ENCODE results near the gene ENKUR.

DNA sequence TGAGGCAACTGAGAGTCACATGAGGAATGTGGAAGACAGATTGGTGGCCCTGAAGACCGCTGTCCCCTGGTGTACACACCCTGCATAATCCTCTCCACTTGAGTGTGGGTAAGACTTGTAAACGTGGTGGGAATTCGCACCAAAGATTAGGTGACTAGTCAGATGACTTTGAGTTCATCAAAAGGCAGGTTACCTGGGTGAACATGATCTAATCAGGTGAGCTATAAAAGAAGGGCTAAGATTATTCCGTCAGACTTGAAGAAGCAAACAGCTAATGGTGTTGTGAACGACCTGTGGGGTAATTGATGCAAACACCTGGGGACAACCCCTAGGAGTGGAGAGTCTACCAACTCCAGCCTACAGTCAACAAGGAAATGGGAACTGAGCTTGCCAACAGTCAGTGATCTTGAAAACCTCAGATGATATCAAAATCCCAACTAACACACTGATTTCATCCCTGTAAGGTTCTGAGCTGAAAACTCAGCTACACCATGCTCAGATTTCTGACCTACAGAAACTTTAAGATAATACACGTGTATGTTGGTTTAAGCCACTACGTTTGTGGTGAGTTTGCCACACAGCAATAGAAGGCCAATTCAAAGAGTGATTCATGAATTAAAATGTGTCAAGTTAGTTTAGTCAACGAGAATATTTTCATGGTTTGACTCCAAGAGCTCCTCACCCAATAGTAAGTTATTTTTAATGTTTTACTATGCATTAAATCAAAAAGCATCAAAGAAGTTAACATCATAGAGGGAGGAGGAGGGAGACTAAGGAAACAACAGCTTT, 80.3 kb downstream of the ENKUR start:
- no peak for TF ChIP-seq ZNF331 (CRISPR knock-in tag; IDR thresholded peaks at IDR 0.05; ENCODE audit: low read depth)
- TF ChIP-seq, protein P1, sequence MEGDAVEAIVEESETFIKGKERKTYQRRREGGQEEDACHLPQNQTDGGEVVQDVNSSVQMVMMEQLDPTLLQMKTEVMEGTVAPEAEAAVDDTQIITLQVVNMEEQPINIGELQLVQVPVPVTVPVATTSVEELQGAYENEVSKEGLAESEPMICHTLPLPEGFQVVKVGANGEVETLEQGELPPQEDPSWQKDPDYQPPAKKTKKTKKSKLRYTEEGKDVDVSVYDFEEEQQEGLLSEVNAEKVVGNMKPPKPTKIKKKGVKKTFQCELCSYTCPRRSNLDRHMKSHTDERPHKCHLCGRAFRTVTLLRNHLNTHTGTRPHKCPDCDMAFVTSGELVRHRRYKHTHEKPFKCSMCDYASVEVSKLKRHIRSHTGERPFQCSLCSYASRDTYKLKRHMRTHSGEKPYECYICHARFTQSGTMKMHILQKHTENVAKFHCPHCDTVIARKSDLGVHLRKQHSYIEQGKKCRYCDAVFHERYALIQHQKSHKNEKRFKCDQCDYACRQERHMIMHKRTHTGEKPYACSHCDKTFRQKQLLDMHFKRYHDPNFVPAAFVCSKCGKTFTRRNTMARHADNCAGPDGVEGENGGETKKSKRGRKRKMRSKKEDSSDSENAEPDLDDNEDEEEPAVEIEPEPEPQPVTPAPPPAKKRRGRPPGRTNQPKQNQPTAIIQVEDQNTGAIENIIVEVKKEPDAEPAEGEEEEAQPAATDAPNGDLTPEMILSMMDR (conservative IDR thresholded peaks at IDR 0.05; ENCODE audit: low read depth in 2 of 2), result no peak
- TF ChIP-seq EZH2 (IDR thresholded peaks at IDR 0.05; ENCODE audit: low read depth, unreplicated experiment), result no peak

All from GM23338 (cell line).